Endothelial cell of umbilical vein (primary cell): Measurements from ENCODE around the gene DLL3. TPM values are rescaled to one million over a fixed set of nuclear protein-coding genes. Genes with fewer than 3 reads are reported as not detected.
A peak's percentile ranks its signal among the peaks of the same experiment; 100 is the strongest.

Source experiments
- BruUV-seq: library from RNA; stranded (reverse); fragments of 400-500 nt; replicated peaks from 2 replicates; lab custom pipeline; 2021; lab: Mats Ljungman, UMichigan
- CTCF ChIA-PET: fragments of 300-600, 350-600 bp; sonication (Branson Sonifier 250); formaldehyde crosslinking; loops from one replicate; lab custom pipeline; 2021; ENCODE audit warnings: antibody characterized with exemption, inconsistent platforms; lab: Charles Lee
- POLR2A ChIA-PET: fragments of 300-600, 350-600 bp; sonication (Branson Sonifier 250); formaldehyde crosslinking; loops from one replicate; lab custom pipeline; 2021; ENCODE audit warnings: antibody characterized with exemption, inconsistent platforms; lab: Charles Lee
- DNase-seq: peaks from one replicate; pipeline ENCODE4 v3.0.0-alpha.2; 2011; ENCODE audit warnings: low read depth, low spot score
- FAIRE-seq: peaks from 2 replicates; lab custom pipeline; 2011; peaks lifted over from hg19 to GRCh38; lab: Jason Lieb, UNC
- H2AFZ ChIP-seq: 2 replicates; pipeline ENCODE4 v1.6.0; 2012; ENCODE audit warnings: low read depth, low read length, control low read depth, inconsistent platforms
- H3K27ac ChIP-seq: 2 replicates; pipeline ENCODE4 v1.5.1; 2011; ENCODE audit warnings: low read depth, mild to moderate bottlenecking, control low read depth, low read length, moderate library complexity; ENCODE audit not compliant: insufficient read depth
- H3K27me3 ChIP-seq, 2 experiments: 2 replicates each; pipeline versions ENCODE4 v1.6.0 to v1.6.1; 2011; ENCODE audit warnings: low read length in 2 of 2, mixed read lengths in 1 of 2; ENCODE audit not compliant: control insufficient read depth in 2 of 2, insufficient read depth in 2 of 2
- H3K36me3 ChIP-seq, 2 experiments: 2 replicates in 1 of 2; 3 replicates in 1 of 2; pipeline ENCODE4 v1.5.1; 2011; ENCODE audit warnings: low read length in 2 of 2, mild to moderate bottlenecking in 1 of 2, moderate library complexity in 1 of 2; ENCODE audit not compliant: control insufficient read depth in 2 of 2, insufficient read depth in 2 of 2; ENCODE audit errors: extremely low read depth in 1 of 2
- H3K4me1 ChIP-seq: 3 replicates; pipeline ENCODE4 v1.5.1; 2011; ENCODE audit warnings: mild to moderate bottlenecking, low read length; ENCODE audit not compliant: control insufficient read depth, insufficient read depth; ENCODE audit errors: extremely low read depth
- H3K4me2 ChIP-seq: 2 replicates; pipeline ENCODE4 v1.6.1; 2011; ENCODE audit warnings: low read length, control low read depth, mixed read lengths; ENCODE audit not compliant: insufficient read depth
- H3K4me3 ChIP-seq, 3 experiments: fragments of 200-600 bp in 1 of 3; sonication (generic), shearing (Covaris generic) in 1 of 3; replicated peaks in 1 of 3; 2 replicates each; pipeline ENCODE4 v1.5.1; 2011 to 2016; ENCODE audit warnings: control low read depth in 3 of 3, low read length in 3 of 3, mild to moderate bottlenecking in 2 of 3, inconsistent platforms in 1 of 3, low read depth in 1 of 3, moderate library complexity in 1 of 3; ENCODE audit not compliant: insufficient read depth in 1 of 3
- H3K79me2 ChIP-seq: 2 replicates; pipeline ENCODE4 v1.6.0; 2012; ENCODE audit warnings: low read length, inconsistent platforms; ENCODE audit not compliant: control insufficient read depth, insufficient read depth
- H3K9ac ChIP-seq: replicated peaks from 2 replicates; pipeline ENCODE3; 2011; ENCODE audit warnings: low read length, control low read depth; ENCODE audit not compliant: insufficient read depth; ENCODE audit errors: extremely low read depth
- H3K9me1 ChIP-seq: replicated peaks from 3 replicates; pipeline ENCODE4 v1.6.0; 2011; ENCODE audit warnings: mild to moderate bottlenecking, low read length; ENCODE audit not compliant: control insufficient read depth, insufficient read depth; ENCODE audit errors: extremely low read depth
- H3K9me3 ChIP-seq: replicated peaks from 2 replicates; pipeline ENCODE4 v1.5.1; 2012; ENCODE audit warnings: low read length, inconsistent platforms; ENCODE audit not compliant: control insufficient read depth, insufficient read depth
- H4K20me1 ChIP-seq: replicated peaks from 2 replicates; pipeline ENCODE3; 2011; ENCODE audit warnings: mild to moderate bottlenecking, low read length; ENCODE audit not compliant: control insufficient read depth, insufficient read depth; ENCODE audit errors: extremely low read depth
- CTCF ChIP-seq, 2 donors: IDR thresholded peaks; 1 replicate in 1 of 2; 2 replicates in 1 of 2; pipeline ENCODE4 v1.5.1; 2011; ENCODE audit warnings: low read length in 2 of 2, mild to moderate bottlenecking in 2 of 2, moderate library complexity in 2 of 2, control low read depth in 1 of 2, inconsistent platforms in 1 of 2, low read depth in 1 of 2; ENCODE audit not compliant: insufficient read depth in 1 of 2; ENCODE audit errors: extremely low read depth in 1 of 2
- EZH2 ChIP-seq: IDR thresholded peaks from 2 replicates; pipeline ENCODE4 v1.6.1; 2012; ENCODE audit warnings: borderline replicate concordance, low read depth, mild to moderate bottlenecking, moderate library complexity, low read length, inconsistent platforms; ENCODE audit not compliant: severe bottlenecking
- FOS ChIP-seq: IDR thresholded peaks from 2 replicates; pipeline ENCODE4 v1.6.1; 2011; ENCODE audit warnings: mild to moderate bottlenecking, low read length, moderate library complexity, borderline replicate concordance; ENCODE audit not compliant: insufficient read depth
- GATA2 ChIP-seq: IDR thresholded peaks from 2 replicates; pipeline ENCODE4 v1.7.0; 2011; ENCODE audit warnings: low read depth, mild to moderate bottlenecking, moderate library complexity, mixed read lengths, low read length; ENCODE audit not compliant: insufficient read length, insufficient read depth
- JUN ChIP-seq: IDR thresholded peaks from 2 replicates; pipeline ENCODE4 v1.6.1; 2011; ENCODE audit warnings: borderline replicate concordance, low read depth; ENCODE audit not compliant: insufficient read length, insufficient read depth
- MAX ChIP-seq: IDR thresholded peaks from 2 replicates; pipeline ENCODE4 v1.6.1; 2011; ENCODE audit not compliant: insufficient read depth, insufficient read length
- MYC ChIP-seq: IDR thresholded peaks from one replicate; pipeline ENCODE4 v1.6.1; 2011; ENCODE audit warnings: mild to moderate bottlenecking, low read depth, low read length
- POLR2A ChIP-seq: IDR thresholded peaks from 2 replicates; pipeline ENCODE4 v1.6.1; 2012; ENCODE audit warnings: low read depth, mild to moderate bottlenecking, control low read depth, low read length
- POLR2AphosphoS5 ChIP-seq: IDR thresholded peaks from 2 replicates; pipeline ENCODE4 v1.6.1; 2012; ENCODE audit warnings: low read depth, mild to moderate bottlenecking, control low read depth, low read length, moderate library complexity; ENCODE audit not compliant: insufficient read depth
- dilution Hi-C: fragments of 300-500 bp; cut with MboI; formaldehyde crosslinking; loops from one replicate; pipeline ENCODE4 v1.15.0; 2019; ENCODE audit warnings: low sequenced_read_pairs; ENCODE audit not compliant: extremely low pct_ligation_motif_present
- intact Hi-C: fragments of 100-400 bp; cut with micrococcal nuclease; formaldehyde crosslinking; loops from one replicate; pipeline ENCODE4 v1.10.0; 2022
- polyA plus RNA-seq, 4 experiments: library from polyadenylated mRNA; depleted of rRNA in 3 of 4; stranded (reverse) in 3 of 4; unstranded in 1 of 4; fragments of >200 nt; gene quantifications; 2 replicates each; pipeline versions ENCODE4 v1.2.1 to v1.2.3, GENCODE V29; 2011 to 2012; ENCODE audit warnings: missing spikeins in 1 of 4
- total RNA-seq: library from RNA; stranded (reverse); gene quantifications from 2 replicates; pipeline ENCODE4 v1.2.3, GENCODE V29; 2021

Gene DLL3
- total and polyA plus RNA-seq, 2 donors (not counting 3 experiments of a cell fraction or from before 2014, with no cell fraction given): 0.40 to 0.73 TPM

GRCh38 chr19:39539165-39539517 is 40.4 kb downstream of the DLL3 start:
- Histone ChIP-seq H4K20me1 (peaks cover 4% of the 10 kb centered on the region), H3K27ac (peak overlapping the region; percentile 69), H3K4me2 (peak overlapping the region; percentile 91), H3K4me3 (peak overlapping the region; percentile 53 to 89 (median 89)), H3K9me3 (no peaks in the 10 kb centered on the region), H3K27me3 (no peaks in the 10 kb centered on the region), H3K9ac (peak overlapping the region; percentile 82), H3K36me3 (no peaks in the 10 kb centered on the region), H2AFZ (peak overlapping the region; percentile 73), H3K9me1 (no peaks in the 10 kb centered on the region), H3K79me2 (peaks cover 11% of the 10 kb centered on the region), H3K4me1 (peaks cover 25% of the 10 kb centered on the region)
- intact Hi-C loops: loop anchor here (10.0 kb wide), 2 partner anchors 94 to 414 kb away; partner anchors contain the start of genes PAK4 and SUPT5H
- dilution Hi-C loops: no loop called here
- TF ChIP-seq JUN (no peak), EZH2 (no peak), MYC (no peak), POLR2A (no peak), CTCF (IDR thresholded peaks at IDR 0.05; ENCODE audit: extremely low read depth in 1 of 2, insufficient read depth in 1 of 2, low read depth in 1 of 2, low read length in 2 of 2) (no peak), GATA2 (no peak), FOS (no peak), MAX (no peak), POLR2AphosphoS5 (no peak)
- ChIA-PET CTCF (interaction anchor here (0.7 to 2.1 kb wide), 3 partner anchors 41 to 141 kb away, joined by 3 to 8 read pairs (median 8); no protein-coding TSS in a partner anchor), POLR2A (interaction anchor here (0.6 kb wide), 1 partner anchor 90 kb away, joined by 3 read pairs; no protein-coding TSS in a partner anchor)
- DNase-seq (peak; percentile 61), FAIRE-seq (peak; percentile 44)
- no TSS peak for BruUV-seq
